ENCODE results near the gene APLP1.
"Not testable (repeated sequence)": the region's sequence is repeated elsewhere in the genome, so short reads cannot be mapped to it uniquely, and the experiment has no call there.

Gene APLP1

DNA sequence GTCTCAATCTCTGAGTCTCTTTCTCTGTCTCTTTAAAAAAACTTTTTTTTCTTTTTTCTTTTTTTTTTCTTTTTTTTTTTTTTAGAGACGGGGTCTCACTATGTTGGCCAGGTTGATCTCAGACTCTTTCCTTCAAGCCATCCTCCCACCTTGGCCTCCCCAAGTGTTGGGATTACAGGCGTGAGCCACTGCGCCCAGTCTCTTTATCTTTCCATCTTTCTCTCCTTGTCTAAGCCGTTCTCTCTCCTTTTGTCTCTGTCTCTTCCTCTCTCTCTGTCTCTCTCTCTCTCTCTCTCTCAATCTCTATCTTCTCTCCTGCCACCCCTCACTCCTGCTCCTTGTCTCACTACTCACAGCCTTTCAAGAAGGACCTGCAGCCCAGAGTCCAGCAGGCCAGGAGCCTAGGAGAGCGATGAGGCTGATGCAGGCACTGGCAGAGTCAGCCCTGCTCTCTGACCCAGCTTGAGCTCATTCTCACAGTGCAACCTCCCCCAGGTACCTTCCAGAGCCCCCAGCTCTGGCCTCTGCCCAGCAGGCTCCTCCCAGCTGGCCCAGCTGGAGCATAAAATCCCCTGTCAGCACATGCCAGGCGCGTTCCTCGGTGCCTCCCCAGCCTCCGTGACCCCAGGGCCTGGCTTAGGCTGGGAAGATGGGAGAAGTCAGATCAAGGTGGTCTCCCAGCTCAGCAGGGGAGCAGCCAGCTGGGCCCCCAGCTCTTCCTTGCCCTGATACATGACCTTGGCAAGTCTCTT, 16.2 kb upstream of the APLP1 start, which contains the start of gene NPHS1:
TSS of gene NPHS1 (minus strand) at position 476 of the 752 bp plus-strand sequence. CDS start 667 bp downstream, outside the sequence.
- DNase-seq (ENCODE audit: low read depth), result no peak

DNA sequence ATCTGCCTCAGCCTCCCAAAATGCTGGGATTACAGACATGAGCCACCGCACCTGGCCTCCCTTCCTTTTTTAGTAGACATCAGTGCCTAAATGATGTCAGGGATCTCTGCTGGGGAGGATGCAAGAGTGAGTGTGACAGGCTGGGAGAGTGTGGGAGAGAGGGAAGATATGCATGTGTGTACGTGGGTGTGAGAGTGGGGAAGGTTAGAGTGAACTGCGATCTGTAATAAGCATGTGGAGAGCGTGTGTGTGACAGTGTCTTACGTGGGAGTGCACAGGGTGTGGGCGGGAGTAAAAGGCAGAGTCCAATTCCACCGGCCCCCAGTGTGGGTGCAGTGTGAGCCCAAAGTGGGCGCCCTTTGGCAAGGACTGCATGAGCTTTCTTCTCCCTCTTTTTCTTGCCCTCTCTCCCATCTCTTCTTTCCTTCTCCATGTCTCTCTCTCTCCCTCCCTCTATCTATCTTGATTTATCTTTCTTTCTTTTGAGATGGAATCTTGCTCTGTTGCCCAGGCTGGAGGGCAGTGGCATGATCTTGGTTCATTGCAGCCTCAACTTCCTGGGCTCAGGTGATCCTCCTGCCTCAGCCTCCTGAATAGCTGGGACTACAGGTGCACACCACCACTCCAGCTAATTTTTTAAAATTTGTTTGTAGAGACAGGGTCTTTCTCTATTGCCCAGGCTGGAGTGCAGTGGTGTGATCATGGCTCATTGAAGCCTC, 15.2 kb upstream of the APLP1 start:
- no peak for DNase-seq (ENCODE audit: low read depth)

DNA sequence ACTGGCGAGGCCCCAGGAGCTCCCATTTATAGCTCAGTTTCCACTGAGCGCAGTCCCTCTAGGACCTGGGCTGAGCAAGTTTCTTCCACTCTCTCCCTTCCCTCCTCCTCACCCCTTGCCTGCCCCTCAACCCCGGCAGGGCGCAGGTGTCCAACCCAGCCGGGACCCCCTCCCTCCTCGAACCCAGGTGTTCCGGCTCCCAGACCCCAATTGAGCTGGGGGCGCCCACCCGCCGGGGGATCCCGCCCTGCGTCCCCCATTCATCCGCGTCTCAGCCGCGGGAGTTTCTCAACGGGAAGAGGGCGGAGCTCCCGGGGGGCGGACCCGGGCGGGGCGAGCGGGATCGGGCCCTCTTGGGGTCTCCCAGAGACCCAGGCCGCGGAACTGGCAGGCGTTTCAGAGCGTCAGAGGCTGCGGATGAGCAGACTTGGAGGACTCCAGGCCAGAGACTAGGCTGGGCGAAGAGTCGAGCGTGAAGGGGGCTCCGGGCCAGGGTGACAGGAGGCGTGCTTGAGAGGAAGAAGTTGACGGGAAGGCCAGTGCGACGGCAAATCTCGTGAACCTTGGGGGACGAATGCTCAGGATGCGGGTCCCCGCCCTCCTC, 11.7 kb upstream of the APLP1 start, which contains the start of gene KIRREL2:
TSS of gene KIRREL2 (plus strand) at position 366 of the 604 bp plus-strand sequence. CDS start at position 575, 209 bp downstream.
- peak; percentile 22 for DNase-seq (ENCODE audit: low read depth)

DNA sequence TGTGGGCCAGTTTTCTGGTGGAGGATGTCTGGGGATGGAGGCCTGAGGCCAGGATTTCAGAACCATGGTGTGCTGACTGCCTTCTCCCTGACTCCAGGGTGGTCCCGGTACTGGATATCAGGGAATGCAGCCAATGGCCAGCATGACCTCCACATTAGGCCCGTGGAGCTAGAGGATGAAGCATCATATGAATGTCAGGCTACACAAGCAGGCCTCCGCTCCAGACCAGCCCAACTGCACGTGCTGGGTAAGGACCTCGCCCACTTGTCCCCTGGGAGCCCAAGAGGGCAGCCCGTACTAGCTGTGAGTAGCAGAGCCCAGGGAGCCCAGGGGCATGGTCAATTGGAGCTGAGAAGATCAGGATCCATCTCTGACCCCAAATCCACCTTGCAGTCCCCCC, 10.1 kb upstream of the APLP1 start:
- DNase-seq (ENCODE audit: low read depth), result no peak

DNA sequence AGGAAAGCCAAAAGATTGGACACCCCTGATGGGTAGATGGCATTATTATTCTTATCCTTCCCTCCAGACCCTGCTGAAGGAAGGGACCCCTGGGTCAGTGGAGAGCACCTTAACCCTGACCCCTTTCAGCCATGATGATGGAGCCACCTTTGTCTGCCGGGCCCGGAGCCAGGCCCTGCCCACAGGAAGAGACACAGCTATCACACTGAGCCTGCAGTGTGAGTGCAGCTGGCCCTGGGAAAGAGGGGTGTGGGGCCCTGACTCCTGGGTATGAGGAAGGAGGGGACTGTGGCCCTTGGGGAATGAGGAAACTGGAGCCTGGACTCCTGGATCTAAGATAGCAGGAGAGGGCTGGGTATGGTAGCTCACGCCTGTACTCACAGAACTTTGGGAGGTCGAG, 9.0 kb upstream of the APLP1 start:
- no peak for DNase-seq (ENCODE audit: low read depth)

DNA sequence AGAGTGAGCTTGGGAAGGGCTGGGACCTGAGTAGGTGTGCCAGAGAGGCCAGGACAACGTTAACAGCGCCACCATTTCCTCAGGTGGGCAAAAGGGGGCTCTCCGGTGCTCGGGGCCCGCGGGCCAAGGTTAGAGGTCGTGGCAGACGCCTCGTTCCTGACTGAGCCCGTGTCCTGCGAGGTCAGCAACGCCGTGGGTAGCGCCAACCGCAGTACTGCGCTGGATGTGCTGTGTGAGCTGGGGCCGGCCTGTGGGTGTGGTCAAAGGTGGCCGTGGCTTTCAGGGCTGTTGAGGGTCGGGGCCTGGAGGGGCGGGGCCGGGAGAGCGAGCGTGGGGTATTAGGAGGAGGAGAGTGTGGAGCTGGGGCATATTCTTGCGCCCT, 7.9 kb upstream of the APLP1 start:
- DNase-seq (ENCODE audit: low read depth), result no peak

DNA sequence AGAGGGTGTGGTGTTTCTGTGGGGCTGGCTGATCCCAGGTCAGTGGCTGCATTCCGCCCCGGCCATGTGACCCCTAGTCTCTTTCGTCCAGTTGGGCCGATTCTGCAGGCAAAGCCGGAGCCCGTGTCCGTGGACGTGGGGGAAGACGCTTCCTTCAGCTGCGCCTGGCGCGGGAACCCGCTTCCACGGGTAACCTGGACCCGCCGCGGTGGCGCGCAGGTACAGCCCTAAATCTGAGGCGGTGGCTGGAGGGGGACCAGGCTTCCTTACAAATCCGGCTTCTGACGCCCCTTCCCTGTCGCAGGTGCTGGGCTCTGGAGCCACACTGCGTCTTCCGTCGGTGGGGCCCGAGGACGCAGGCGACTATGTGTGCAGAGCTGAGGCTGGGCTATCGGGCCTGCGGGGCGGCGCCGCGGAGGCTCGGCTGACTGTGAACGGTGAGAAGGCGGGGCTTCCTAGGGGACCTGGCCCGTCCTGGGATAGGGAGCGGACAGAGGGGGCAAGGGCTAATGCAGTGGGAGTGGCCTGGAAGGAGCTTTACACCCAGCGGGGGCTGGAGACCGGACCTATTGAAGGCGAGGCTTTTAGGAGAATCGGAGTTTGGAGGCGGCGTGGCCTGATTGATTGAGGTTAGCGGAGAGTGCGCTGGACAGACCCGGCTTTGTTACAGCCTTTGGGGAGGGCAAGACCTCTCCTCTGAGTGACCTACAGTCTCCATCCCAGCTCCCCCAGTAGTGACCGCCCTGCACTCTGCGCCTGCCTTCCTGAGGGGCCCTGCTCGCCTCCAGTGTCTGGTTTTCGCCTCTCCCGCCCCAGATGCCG, 7.3 kb upstream of the APLP1 start:
- DNase-seq (ENCODE audit: low read depth), result no peak

DNA sequence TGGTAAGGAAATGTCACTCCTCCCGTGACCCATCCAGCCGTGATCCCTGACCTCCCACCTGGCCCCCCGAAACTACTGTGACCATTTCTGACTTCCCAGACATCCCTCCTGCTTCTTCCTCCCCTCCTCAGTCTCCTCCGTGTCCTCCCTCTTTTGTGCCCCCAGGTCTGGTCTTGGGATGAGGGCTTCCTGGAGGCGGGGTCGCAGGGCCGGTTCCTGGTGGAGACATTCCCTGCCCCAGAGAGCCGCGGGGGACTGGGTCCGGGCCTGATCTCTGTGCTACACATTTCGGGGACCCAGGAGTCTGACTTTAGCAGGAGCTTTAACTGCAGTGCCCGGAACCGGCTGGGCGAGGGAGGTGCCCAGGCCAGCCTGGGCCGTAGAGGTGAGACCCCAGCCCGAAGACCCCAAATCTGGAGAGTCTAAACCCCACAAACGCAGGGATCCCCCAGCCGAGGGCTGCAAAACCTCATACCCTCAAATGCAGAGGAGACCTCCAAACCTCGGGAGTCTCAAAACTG, 6.7 kb upstream of the APLP1 start:
- no peak for DNase-seq (ENCODE audit: low read depth)

DNA sequence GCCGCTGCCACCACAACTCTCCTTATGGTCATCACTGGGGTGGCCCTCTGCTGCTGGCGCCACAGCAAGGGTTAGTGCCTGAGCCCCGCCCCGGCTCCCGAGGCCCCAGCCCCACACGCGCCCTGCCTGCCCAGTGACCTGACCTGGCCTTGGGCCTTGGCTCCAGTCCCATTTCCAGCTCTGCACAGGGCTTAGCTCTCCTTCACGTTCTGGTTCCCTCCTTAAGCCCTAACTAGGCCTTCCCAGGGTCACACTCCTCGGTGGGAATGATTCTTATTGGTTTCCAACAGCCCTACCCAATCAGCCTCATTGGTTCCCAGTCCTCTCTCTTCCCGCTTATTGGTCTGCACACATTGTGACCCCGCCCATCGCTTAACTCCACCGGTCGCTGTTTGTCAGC, 5.8 kb upstream of the APLP1 start:
- no peak for DNase-seq (ENCODE audit: low read depth)

DNA sequence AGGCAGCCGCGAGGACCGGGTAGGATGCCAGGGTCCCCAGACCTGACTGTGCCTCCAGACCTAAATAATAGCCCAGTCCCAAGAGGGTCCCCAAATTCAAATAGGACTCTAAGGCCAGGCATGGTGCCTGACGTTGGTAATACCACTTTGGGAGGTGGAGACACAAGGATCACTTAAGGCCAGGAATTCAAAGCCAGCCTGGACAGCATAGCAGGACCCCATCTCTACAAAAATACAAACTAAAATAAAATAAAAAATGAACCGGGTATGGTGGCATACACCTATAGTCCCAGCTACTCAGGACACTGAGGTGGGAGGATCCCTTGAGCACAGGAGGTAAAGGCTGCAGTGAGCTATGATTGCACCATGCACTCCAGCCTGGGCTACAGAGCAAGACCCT, 5.4 kb upstream of the APLP1 start:
- DNase-seq (ENCODE audit: low read depth), result no peak

DNA sequence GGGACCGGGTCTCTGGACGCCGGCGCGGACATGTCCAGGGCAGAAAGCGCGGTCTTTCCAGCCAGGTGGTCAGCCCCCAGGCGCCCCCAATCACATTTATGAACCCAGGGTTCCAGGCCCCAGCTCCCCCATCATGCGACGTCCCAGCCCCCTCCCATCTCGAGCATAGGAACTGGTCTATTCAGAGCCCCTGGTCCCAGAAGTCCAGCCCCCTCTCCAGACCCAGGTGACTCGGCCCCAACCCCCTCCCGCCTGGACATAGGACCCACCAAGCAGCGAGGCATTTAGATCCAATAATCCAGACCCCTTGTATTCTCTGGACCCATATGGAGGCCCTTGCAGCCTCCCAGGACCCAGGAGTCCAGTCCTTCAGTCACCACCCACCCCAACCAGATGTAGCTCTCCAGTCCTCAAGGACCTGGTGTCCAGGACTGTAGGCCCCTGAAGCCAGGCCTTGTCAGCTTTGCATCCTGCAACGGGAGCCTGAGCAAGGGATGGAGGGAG, 501 bp downstream of the APLP1 start:
- no peak for DNase-seq (ENCODE audit: low read depth)

DNA sequence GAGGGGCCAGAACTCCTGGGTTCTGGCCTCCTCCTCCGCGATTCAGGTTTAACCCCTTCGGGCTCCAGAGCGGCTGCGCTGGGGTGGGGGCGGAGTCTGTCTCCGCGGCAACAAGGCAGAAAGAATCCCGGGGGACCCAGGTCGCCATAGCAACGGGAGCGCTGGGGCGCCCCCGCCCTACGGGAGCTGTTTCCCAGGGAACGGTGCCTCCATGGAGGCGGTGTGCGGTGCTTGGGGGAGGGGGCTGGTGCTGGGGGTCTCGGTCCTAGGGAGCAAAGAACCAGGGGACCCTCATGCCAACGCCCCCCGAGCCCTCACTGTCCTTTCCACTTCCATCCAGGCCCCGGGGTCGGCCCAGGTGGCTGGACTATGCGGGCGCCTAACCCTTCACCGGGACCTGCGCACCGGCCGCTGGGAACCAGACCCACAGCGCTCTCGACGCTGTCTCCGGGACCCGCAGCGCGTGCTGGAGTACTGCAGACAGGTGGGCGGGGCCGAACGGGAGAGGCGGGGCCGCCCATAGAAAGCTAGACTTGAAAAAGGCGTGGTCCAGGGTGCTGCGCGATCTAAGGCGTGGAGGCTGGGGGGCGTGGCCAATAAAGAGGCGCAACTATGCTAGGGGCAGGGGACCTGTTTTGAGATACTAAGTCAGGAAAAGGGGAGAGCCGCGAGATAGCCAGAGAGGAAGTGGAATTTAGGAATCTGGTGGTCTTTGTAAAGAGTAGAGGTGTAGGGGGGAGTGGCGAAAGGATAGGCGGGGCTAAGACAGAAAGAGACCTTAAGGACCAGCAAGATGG, 1.2 kb downstream of the APLP1 start:
- peak; percentile 72 for DNase-seq (ENCODE audit: low read depth)

DNA sequence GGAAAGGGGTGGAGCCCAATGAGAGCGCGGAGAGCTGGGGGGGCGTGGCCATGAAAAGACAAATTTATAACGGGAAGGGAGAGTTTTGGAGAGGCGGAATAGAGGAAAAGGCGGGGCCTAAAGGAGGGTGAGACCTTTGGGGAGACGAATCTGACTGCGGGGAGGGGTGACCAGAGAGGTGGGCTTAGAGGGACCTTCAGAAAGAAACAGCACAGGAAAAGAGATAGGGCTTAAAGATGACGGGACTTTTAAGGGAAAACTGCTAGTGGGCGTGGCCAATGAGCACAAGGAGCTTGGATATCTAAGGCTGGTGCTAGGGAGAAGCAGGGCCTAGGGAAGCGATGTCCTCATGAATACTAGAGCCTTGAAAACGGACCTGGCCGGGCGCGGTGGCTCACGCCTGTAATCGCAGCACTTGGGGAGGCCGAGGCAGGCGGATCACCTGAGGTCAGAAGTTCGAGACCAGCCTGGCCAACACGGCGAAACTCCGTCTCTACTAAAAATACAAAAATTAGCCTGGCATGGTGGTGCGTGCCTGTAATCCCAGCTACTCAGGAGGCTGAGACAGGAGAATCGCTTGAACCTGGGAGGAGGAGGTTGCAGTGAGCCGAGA, 1.9 kb downstream of the APLP1 start:
- not testable (repeated sequence) for DNase-seq (ENCODE audit: low read depth)

DNA sequence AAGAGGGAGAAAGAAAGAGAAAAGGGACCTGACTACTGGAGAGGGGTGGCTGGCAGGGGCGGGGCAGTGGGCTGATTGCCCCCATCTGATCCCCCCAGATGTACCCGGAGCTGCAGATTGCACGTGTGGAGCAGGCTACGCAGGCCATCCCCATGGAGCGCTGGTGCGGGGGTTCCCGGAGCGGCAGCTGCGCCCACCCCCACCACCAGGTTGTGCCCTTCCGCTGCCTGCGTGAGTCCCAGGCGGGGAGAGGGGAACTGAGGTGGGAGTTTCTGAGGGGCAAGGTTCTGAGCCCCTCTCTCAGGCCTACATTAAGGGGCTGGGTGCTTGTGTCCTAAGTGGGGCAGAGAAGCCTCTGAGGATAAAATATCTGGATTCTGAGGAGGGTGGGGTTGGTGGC, 2.4 kb downstream of the APLP1 start:
- no peak for DNase-seq (ENCODE audit: low read depth)

DNA sequence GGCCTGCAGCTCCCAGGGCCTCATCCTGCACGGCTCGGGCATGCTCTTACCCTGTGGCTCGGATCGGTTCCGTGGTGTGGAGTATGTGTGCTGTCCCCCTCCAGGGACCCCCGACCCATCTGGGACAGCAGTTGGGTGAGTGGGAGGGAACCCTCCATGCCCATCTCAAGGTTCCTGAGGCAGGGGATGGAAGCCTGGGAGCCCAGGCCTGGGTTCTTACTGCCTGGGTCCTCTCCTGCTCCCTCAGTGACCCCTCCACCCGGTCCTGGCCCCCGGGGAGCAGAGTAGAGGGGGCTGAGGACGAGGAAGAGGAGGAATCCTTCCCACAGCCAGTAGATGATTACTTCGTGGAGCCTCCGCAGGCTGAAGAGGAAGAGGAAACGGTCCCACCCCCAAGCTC, 3.2 kb downstream of the APLP1 start:
- DNase-seq (ENCODE audit: low read depth), result no peak

DNA sequence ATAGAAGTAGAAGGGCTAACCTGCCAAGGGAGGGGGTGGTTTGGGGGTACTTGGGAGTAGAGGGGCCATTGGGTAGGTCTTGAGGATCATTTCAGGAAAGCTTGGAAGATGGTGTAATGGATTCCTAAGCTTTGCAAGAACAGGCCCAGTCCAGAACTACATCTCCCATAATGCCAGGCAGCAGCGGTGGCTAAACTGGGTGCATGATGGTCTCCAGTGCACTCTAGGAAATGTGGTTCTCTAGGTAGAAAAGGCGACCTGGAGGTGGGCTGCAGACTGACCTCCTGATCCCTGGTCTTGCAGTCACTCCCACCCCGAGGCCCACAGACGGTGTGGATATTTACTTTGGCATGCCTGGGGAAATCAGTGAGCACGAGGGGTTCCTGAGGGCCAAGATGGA, 3.8 kb downstream of the APLP1 start:
- no peak for DNase-seq (ENCODE audit: low read depth)

DNA sequence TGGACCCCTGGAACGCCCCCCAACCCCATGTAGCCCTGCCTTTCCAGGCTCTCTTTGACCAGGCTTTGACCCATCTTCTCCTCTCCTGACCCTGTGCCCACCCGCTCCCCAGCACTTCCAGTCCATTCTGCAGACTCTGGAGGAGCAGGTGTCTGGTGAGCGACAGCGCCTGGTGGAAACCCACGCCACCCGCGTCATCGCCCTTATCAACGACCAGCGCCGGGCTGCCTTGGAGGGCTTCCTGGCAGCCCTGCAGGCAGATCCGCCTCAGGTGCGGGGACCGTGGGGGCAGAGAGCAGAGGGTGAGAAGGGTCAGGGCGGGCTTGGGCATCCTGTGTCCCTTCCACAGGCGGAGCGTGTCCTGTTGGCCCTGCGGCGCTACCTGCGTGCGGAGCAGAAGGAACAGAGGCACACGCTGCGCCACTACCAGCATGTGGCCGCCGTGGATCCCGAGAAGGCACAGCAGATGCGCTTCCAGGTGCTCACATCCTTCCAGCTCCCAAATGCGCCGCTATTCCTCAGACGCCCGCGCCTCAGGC, 6.1 kb downstream of the APLP1 start:
- DNase-seq (ENCODE audit: low read depth), result no peak

DNA sequence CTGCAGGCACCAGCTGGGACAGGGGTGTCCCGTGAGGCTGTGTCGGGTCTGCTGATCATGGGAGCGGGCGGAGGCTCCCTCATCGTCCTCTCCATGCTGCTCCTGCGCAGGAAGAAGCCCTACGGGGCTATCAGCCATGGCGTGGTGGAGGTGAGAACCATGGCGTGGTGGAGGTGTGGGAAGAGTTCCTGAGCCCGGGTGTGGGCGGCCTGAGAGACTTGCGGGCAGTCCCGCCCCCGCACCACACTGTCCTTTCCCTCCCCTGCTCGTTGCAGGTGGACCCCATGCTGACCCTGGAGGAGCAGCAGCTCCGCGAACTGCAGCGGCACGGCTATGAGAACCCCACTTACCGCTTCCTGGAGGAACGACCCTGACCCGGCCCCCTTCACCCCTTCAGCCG, 10.7 kb downstream of the APLP1 start:
- DNase-seq (ENCODE audit: low read depth), result no peak

DNA sequence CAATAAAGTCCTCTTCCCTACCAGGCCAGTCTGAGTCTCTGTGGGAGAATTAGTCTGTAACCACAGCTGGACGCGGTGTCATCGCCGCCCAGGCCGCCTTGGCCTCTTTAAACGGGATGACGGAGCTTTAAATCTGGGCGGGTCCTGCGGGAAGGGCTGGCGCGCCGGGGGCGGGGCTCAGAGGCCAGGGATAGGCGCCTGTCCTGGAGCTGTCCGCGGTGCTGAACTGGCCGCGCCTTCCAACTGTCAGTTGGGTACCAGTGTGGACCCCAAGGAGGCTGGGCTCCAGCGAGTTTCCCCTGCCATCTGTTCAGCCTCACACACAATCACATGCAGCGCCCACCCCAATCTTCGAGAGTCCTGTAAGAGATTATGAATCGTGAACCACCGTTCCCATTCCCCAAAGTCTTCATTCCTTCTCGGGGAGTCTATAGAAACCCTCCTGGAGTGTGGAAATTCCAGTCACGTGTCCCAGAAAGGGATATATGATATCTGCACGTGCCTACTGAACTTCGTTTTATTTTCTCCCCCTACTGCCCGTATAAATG, 11.5 kb downstream of the APLP1 start:
- DNase-seq (ENCODE audit: low read depth), result peak; percentile 65
